Osteocyte (in vitro differentiated cells): ENCODE results near the gene HMGCL. TPM values are rescaled to one million over a fixed set of nuclear protein-coding genes. Genes with fewer than 3 reads are reported as not detected.

ENCODE experiments used
- DNase-seq: peaks from one replicate; pipeline ENCODE4 v3.0.0; 2021; ENCODE audit warnings: mixed read lengths; ENCODE audit not compliant: unreplicated experiment; ENCODE audit errors: extremely low spot score
- H3K27ac Mint-ChIP-seq: one replicate; pipeline ENCODE4 v1.8.0; 2021; ENCODE audit warnings: mild to moderate bottlenecking, mixed read lengths; ENCODE audit not compliant: unreplicated experiment
- H3K27me3 Mint-ChIP-seq: one replicate; pipeline ENCODE4 v1.8.0; 2021; ENCODE audit warnings: mixed read lengths; ENCODE audit not compliant: unreplicated experiment
- H3K36me3 Mint-ChIP-seq: one replicate; pipeline ENCODE4 v1.8.0; 2021; ENCODE audit warnings: mixed read lengths; ENCODE audit not compliant: unreplicated experiment
- H3K4me1 Mint-ChIP-seq: one replicate; pipeline ENCODE4 v1.8.0; 2021; ENCODE audit warnings: mixed read lengths; ENCODE audit not compliant: unreplicated experiment
- H3K4me3 Mint-ChIP-seq: one replicate; pipeline ENCODE4 v1.8.0; 2021; ENCODE audit warnings: mild to moderate bottlenecking, moderate library complexity, mixed read lengths; ENCODE audit not compliant: unreplicated experiment
- H3K9me3 Mint-ChIP-seq: one replicate; pipeline ENCODE4 v1.8.0; 2021; ENCODE audit warnings: mixed read lengths; ENCODE audit not compliant: unreplicated experiment
- CTCF ChIP-seq: fragments of 200-600 bp; sonication (generic); IDR thresholded peaks from 2 replicates; pipeline ENCODE4 v1.5.0; 2021; ENCODE audit warnings: antibody characterized with exemption, mild to moderate bottlenecking, moderate library complexity
- total RNA-seq: library from RNA; stranded (reverse); gene quantifications from 2 replicates; pipeline ENCODE4 v1.2.1, GENCODE V29; 2021

Gene HMGCL
- total RNA-seq, 1 donor from 2014 or later, result 37.4 TPM

- peak; percentile 93 for DNase-seq
- Mint-ChIP-seq H3K4me3 (no peak overlapping the region), H3K4me1 (peaks cover 8% of the 10 kb centered on the region)
Measured at GRCh38 chr1:23772049-23772853, 53.0 kb downstream of the HMGCL start.

GRCh38 chr1:23768733-23769132, 56.5 kb downstream of the HMGCL start:
- Mint-ChIP-seq H3K27ac (no peak overlapping the region), H3K4me1 (peaks cover 4% of the 10 kb centered on the region), H3K9me3 (no peaks in the 10 kb centered on the region), H3K4me3 (no peak overlapping the region), H3K36me3 (peaks cover 2% of the 10 kb centered on the region), H3K27me3 (no peaks in the 10 kb centered on the region)
- DNase-seq, result no peak
- no peak for TF ChIP-seq CTCF

More at GRCh38 chr1:23772049-23772853, 53.0 kb downstream of the HMGCL start:
- TF ChIP-seq CTCF, result peak; percentile 92
- Mint-ChIP-seq H3K27ac (no peak overlapping the region), H3K9me3 (no peaks in the 10 kb centered on the region), H3K36me3 (no peaks in the 10 kb centered on the region), H3K27me3 (no peaks in the 10 kb centered on the region)

- Mint-ChIP-seq H3K27ac (no peak overlapping the region), H3K4me3 (no peak overlapping the region), H3K36me3 (peaks cover 29% of the 10 kb centered on the region), H3K27me3 (no peaks in the 10 kb centered on the region), H3K4me1 (no peaks in the 10 kb centered on the region), H3K9me3 (no peaks in the 10 kb centered on the region)
- TF ChIP-seq CTCF, result no peak
- no peak for DNase-seq
Measured at GRCh38 chr1:23763041-23763577, 62.1 kb downstream of the HMGCL start.

DNA sequence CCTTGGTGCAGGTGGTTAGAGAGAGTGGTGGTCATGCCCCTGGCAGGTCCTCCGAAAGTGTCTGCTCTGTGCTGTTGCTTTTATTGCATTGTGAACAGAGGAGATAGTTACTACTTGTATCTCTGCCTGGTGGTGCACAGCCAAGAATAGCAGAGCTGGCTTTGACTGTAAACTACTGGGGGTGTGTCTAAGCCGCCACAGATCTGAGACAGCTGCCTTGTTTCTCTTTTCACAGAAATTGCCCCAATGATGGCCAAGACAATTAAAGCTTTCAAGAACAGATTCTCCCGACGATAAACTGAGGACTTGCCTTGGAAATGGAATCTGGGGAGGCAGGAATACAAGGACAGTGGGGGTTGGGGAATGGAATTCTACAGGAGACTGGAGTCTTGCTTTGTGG, 66.0 kb downstream of the HMGCL start:
- Mint-ChIP-seq H3K27ac (no peak overlapping the region), H3K4me3 (no peak overlapping the region), H3K36me3 (peaks cover 48% of the 10 kb centered on the region), H3K27me3 (no peaks in the 10 kb centered on the region), H3K9me3 (no peaks in the 10 kb centered on the region), H3K4me1 (no peaks in the 10 kb centered on the region)
- TF ChIP-seq CTCF, result no peak
- DNase-seq, result no peak

DNA sequence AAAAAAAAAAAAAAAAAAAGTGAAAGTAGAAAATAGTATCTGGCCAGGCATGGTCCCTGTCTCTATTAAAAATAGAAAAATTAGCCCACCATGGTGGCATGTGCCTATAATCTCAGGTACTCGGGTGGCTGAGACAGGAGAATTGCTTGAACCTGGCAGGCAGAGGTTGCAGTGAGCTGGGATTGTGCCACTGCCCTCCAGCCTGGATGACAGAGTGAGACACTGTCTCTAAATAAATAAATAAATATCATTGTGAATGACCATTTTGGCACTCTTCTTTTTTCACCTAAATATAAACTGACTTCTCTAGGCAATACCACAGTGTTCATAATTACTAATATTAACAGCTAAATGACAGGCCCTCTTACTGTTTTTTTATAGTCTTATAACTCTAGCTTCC, 67.4 kb downstream of the HMGCL start:
- no peaks in the 10 kb centered on the region for H3K9me3 Mint-ChIP-seq
- TF ChIP-seq CTCF, result no peak
- H3K4me1 Mint-ChIP-seq, result no peaks in the 10 kb centered on the region
- H3K4me3 Mint-ChIP-seq, result no peak overlapping the region
- no peak for DNase-seq
- peaks cover 53% of the 10 kb centered on the region for H3K36me3 Mint-ChIP-seq
- H3K27ac Mint-ChIP-seq, result no peak overlapping the region
- H3K27me3 Mint-ChIP-seq, result no peaks in the 10 kb centered on the region
